Mesenteric fat pad (tissue), 1 donor: ENCODE data around the gene PHF5A. TPM values are rescaled to one million over a fixed set of nuclear protein-coding genes. Genes with fewer than 3 reads are reported as not detected.
"Not testable (repeated sequence)": the region's sequence is repeated elsewhere in the genome, so short reads cannot be mapped to it uniquely, and the experiment has no call there.

Experiments used
- DNase-seq: peaks from one replicate; pipeline ENCODE4 v3.0.0-alpha.2; 2020; ENCODE audit warnings: low spot score
- total RNA-seq: library from RNA; stranded (reverse); fragmentation: NEBNext Ultra II Directional; extraction: Animal tissue kit (Norgen Biotek cat#: 25700); gene quantifications from one replicate; pipeline ENCODE4 v1.2.1, GENCODE V29; 2021
- donor health status: DM: yes; HTN: yes; CAD: no.

The PHF5A gene
- total RNA-seq, 1 donor from 2014 or later = 35.9 TPM

GRCh38 chr22:41488596-41489385, 20.3 kb upstream of the PHF5A start:
- DNase-seq = no peak

GRCh38 chr22:41488076-41488475, 19.6 kb upstream of the PHF5A start:
- no peak for DNase-seq

GRCh38 chr22:41487037-41487935, 18.8 kb upstream of the PHF5A start:
- no peak for DNase-seq

GRCh38 chr22:41485033-41485432, 16.5 kb upstream of the PHF5A start:
- no peak for DNase-seq

- DNase-seq = no peak
These were observed 13.9 kb upstream of the PHF5A start for GRCh38 chr22:41482319-41482935.

- DNase-seq = no peak
These were observed 13.4 kb upstream of the PHF5A start for GRCh38 chr22:41481925-41482318.

- DNase-seq = no peak
These were observed 12.8 kb upstream of the PHF5A start for GRCh38 chr22:41481131-41481830.

GRCh38 chr22:41480397-41480735, 11.9 kb upstream of the PHF5A start:
- no peak for DNase-seq

GRCh38 chr22:41479671-41480396, 11.3 kb upstream of the PHF5A start:
- no peak for DNase-seq

- no peak for DNase-seq
These were observed 10.5 kb upstream of the PHF5A start for GRCh38 chr22:41478891-41479521.

- DNase-seq = no peak
These were observed 10.0 kb upstream of the PHF5A start for GRCh38 chr22:41478473-41478872.

GRCh38 chr22:41474872-41475451, 6.5 kb upstream of the PHF5A start:
- DNase-seq = no peak

GRCh38 chr22:41471568-41471967, 3.1 kb upstream of the PHF5A start:
- DNase-seq = no peak

GRCh38 chr22:41470886-41471285, 2.4 kb upstream of the PHF5A start:
- no peak for DNase-seq

- no peak for DNase-seq
These were observed 843 bp upstream of the PHF5A start for GRCh38 chr22:41469218-41469851.

GRCh38 chr22:41461901-41462300, 6.6 kb downstream of the PHF5A start:
- no peak for DNase-seq

GRCh38 chr22:41460071-41460470, 8.4 kb downstream of the PHF5A start:
- not testable (repeated sequence) for DNase-seq

- DNase-seq = no peak
These were observed 9.1 kb downstream of the PHF5A start for GRCh38 chr22:41459431-41459830.

- DNase-seq = no peak
These were observed 10.2 kb downstream of the PHF5A start for GRCh38 chr22:41458161-41458728.
